Endothelial cell of umbilical vein (primary cell): ENCODE data around the gene RAP1GAP. TPM values are rescaled to one million over a fixed set of nuclear protein-coding genes. Genes with fewer than 3 reads are reported as not detected.

Experiments
- BruUV-seq: library from RNA; stranded (reverse); fragments of 400-500 nt; replicated peaks from 2 replicates; lab custom pipeline; 2021; lab: Mats Ljungman, UMichigan
- CTCF ChIA-PET: fragments of 300-600, 350-600 bp; sonication (Branson Sonifier 250); formaldehyde crosslinking; loops from one replicate; lab custom pipeline; 2021; ENCODE audit warnings: antibody characterized with exemption, inconsistent platforms; lab: Charles Lee
- POLR2A ChIA-PET: fragments of 300-600, 350-600 bp; sonication (Branson Sonifier 250); formaldehyde crosslinking; loops from one replicate; lab custom pipeline; 2021; ENCODE audit warnings: antibody characterized with exemption, inconsistent platforms; lab: Charles Lee
- DNase-seq: peaks from one replicate; pipeline ENCODE4 v3.0.0-alpha.2; 2011; ENCODE audit warnings: low read depth, low spot score
- FAIRE-seq: peaks from 2 replicates; lab custom pipeline; 2011; peaks lifted over from hg19 to GRCh38; lab: Jason Lieb, UNC
- H2AFZ ChIP-seq: 2 replicates; pipeline ENCODE4 v1.6.0; 2012; ENCODE audit warnings: low read depth, low read length, control low read depth, inconsistent platforms
- H3K27ac ChIP-seq: 2 replicates; pipeline ENCODE4 v1.5.1; 2011; ENCODE audit warnings: low read depth, mild to moderate bottlenecking, control low read depth, low read length, moderate library complexity; ENCODE audit not compliant: insufficient read depth
- H3K27me3 ChIP-seq, 2 experiments: 2 replicates each; pipeline versions ENCODE4 v1.6.0 to v1.6.1; 2011; ENCODE audit warnings: low read length in 2 of 2, mixed read lengths in 1 of 2; ENCODE audit not compliant: control insufficient read depth in 2 of 2, insufficient read depth in 2 of 2
- H3K36me3 ChIP-seq, 2 experiments: 2 replicates in 1 of 2; 3 replicates in 1 of 2; pipeline ENCODE4 v1.5.1; 2011; ENCODE audit warnings: low read length in 2 of 2, mild to moderate bottlenecking in 1 of 2, moderate library complexity in 1 of 2; ENCODE audit not compliant: control insufficient read depth in 2 of 2, insufficient read depth in 2 of 2; ENCODE audit errors: extremely low read depth in 1 of 2
- H3K4me1 ChIP-seq: 3 replicates; pipeline ENCODE4 v1.5.1; 2011; ENCODE audit warnings: mild to moderate bottlenecking, low read length; ENCODE audit not compliant: control insufficient read depth, insufficient read depth; ENCODE audit errors: extremely low read depth
- H3K4me2 ChIP-seq: 2 replicates; pipeline ENCODE4 v1.6.1; 2011; ENCODE audit warnings: low read length, control low read depth, mixed read lengths; ENCODE audit not compliant: insufficient read depth
- H3K4me3 ChIP-seq, 3 experiments: fragments of 200-600 bp in 1 of 3; sonication (generic), shearing (Covaris generic) in 1 of 3; replicated peaks in 1 of 3; 2 replicates each; pipeline ENCODE4 v1.5.1; 2011 to 2016; ENCODE audit warnings: control low read depth in 3 of 3, low read length in 3 of 3, mild to moderate bottlenecking in 2 of 3, inconsistent platforms in 1 of 3, low read depth in 1 of 3, moderate library complexity in 1 of 3; ENCODE audit not compliant: insufficient read depth in 1 of 3
- H3K79me2 ChIP-seq: 2 replicates; pipeline ENCODE4 v1.6.0; 2012; ENCODE audit warnings: low read length, inconsistent platforms; ENCODE audit not compliant: control insufficient read depth, insufficient read depth
- H3K9ac ChIP-seq: replicated peaks from 2 replicates; pipeline ENCODE3; 2011; ENCODE audit warnings: low read length, control low read depth; ENCODE audit not compliant: insufficient read depth; ENCODE audit errors: extremely low read depth
- H3K9me1 ChIP-seq: replicated peaks from 3 replicates; pipeline ENCODE4 v1.6.0; 2011; ENCODE audit warnings: mild to moderate bottlenecking, low read length; ENCODE audit not compliant: control insufficient read depth, insufficient read depth; ENCODE audit errors: extremely low read depth
- H3K9me3 ChIP-seq: replicated peaks from 2 replicates; pipeline ENCODE4 v1.5.1; 2012; ENCODE audit warnings: low read length, inconsistent platforms; ENCODE audit not compliant: control insufficient read depth, insufficient read depth
- H4K20me1 ChIP-seq: replicated peaks from 2 replicates; pipeline ENCODE3; 2011; ENCODE audit warnings: mild to moderate bottlenecking, low read length; ENCODE audit not compliant: control insufficient read depth, insufficient read depth; ENCODE audit errors: extremely low read depth
- CTCF ChIP-seq, 2 donors: IDR thresholded peaks; 1 replicate in 1 of 2; 2 replicates in 1 of 2; pipeline ENCODE4 v1.5.1; 2011; ENCODE audit warnings: low read length in 2 of 2, mild to moderate bottlenecking in 2 of 2, moderate library complexity in 2 of 2, control low read depth in 1 of 2, inconsistent platforms in 1 of 2, low read depth in 1 of 2; ENCODE audit not compliant: insufficient read depth in 1 of 2; ENCODE audit errors: extremely low read depth in 1 of 2
- EZH2 ChIP-seq: IDR thresholded peaks from 2 replicates; pipeline ENCODE4 v1.6.1; 2012; ENCODE audit warnings: borderline replicate concordance, low read depth, mild to moderate bottlenecking, moderate library complexity, low read length, inconsistent platforms; ENCODE audit not compliant: severe bottlenecking
- FOS ChIP-seq: IDR thresholded peaks from 2 replicates; pipeline ENCODE4 v1.6.1; 2011; ENCODE audit warnings: mild to moderate bottlenecking, low read length, moderate library complexity, borderline replicate concordance; ENCODE audit not compliant: insufficient read depth
- GATA2 ChIP-seq: IDR thresholded peaks from 2 replicates; pipeline ENCODE4 v1.7.0; 2011; ENCODE audit warnings: low read depth, mild to moderate bottlenecking, moderate library complexity, mixed read lengths, low read length; ENCODE audit not compliant: insufficient read length, insufficient read depth
- JUN ChIP-seq: IDR thresholded peaks from 2 replicates; pipeline ENCODE4 v1.6.1; 2011; ENCODE audit warnings: borderline replicate concordance, low read depth; ENCODE audit not compliant: insufficient read length, insufficient read depth
- MAX ChIP-seq: IDR thresholded peaks from 2 replicates; pipeline ENCODE4 v1.6.1; 2011; ENCODE audit not compliant: insufficient read depth, insufficient read length
- MYC ChIP-seq: IDR thresholded peaks from one replicate; pipeline ENCODE4 v1.6.1; 2011; ENCODE audit warnings: mild to moderate bottlenecking, low read depth, low read length
- POLR2A ChIP-seq: IDR thresholded peaks from 2 replicates; pipeline ENCODE4 v1.6.1; 2012; ENCODE audit warnings: low read depth, mild to moderate bottlenecking, control low read depth, low read length
- POLR2AphosphoS5 ChIP-seq: IDR thresholded peaks from 2 replicates; pipeline ENCODE4 v1.6.1; 2012; ENCODE audit warnings: low read depth, mild to moderate bottlenecking, control low read depth, low read length, moderate library complexity; ENCODE audit not compliant: insufficient read depth
- dilution Hi-C: fragments of 300-500 bp; cut with MboI; formaldehyde crosslinking; loops from one replicate; pipeline ENCODE4 v1.15.0; 2019; ENCODE audit warnings: low sequenced_read_pairs; ENCODE audit not compliant: extremely low pct_ligation_motif_present
- intact Hi-C: fragments of 100-400 bp; cut with micrococcal nuclease; formaldehyde crosslinking; loops from one replicate; pipeline ENCODE4 v1.10.0; 2022
- polyA plus RNA-seq, 4 experiments: library from polyadenylated mRNA; depleted of rRNA in 3 of 4; stranded (reverse) in 3 of 4; unstranded in 1 of 4; fragments of >200 nt; gene quantifications; 2 replicates each; pipeline versions ENCODE4 v1.2.1 to v1.2.3, GENCODE V29; 2011 to 2012; ENCODE audit warnings: missing spikeins in 1 of 4
- total RNA-seq: library from RNA; stranded (reverse); gene quantifications from 2 replicates; pipeline ENCODE4 v1.2.3, GENCODE V29; 2021

RAP1GAP gene
- total and polyA plus RNA-seq, 2 donors (not counting 3 experiments of a cell fraction or from before 2014, with no cell fraction given): 0.07 to 0.20 TPM

GRCh38 chr1:21610989-21611785, 58.0 kb downstream of the RAP1GAP start:
- TF ChIP-seq CTCF (IDR thresholded peaks at IDR 0.05; ENCODE audit: extremely low read depth in 1 of 2, insufficient read depth in 1 of 2, low read depth in 1 of 2, low read length in 2 of 2) (no peak), JUN (no peak), GATA2 (no peak), POLR2A (no peak), FOS (no peak), EZH2 (no peak), POLR2AphosphoS5 (no peak), MAX (no peak), MYC (no peak)
- Histone ChIP-seq H3K4me3 (no peak overlapping the region), H3K9me3 (no peaks in the 10 kb centered on the region), H3K36me3 (no peaks in the 10 kb centered on the region), H3K4me2 (no peak overlapping the region), H3K4me1 (no peaks in the 10 kb centered on the region), H3K79me2 (no peaks in the 10 kb centered on the region), H3K9ac (no peak overlapping the region), H4K20me1 (no peaks in the 10 kb centered on the region), H3K9me1 (no peaks in the 10 kb centered on the region), H3K27me3 (peaks cover 0 to 4% of the 10 kb centered on the region in 2 experiments), H2AFZ (no peak overlapping the region), H3K27ac (no peak overlapping the region)
- FAIRE-seq (no peak), DNase-seq (no peak)
- dilution Hi-C loops: no loop called here
- no TSS peak for BruUV-seq
- POLR2A ChIA-PET: no interaction called here
- intact Hi-C loops: no loop called here
- CTCF ChIA-PET: interaction anchor here (1.0 to 2.0 kb wide), 5 partner anchors 12 to 241 kb away, joined by 3 to 6 read pairs (median 4); no protein-coding TSS in a partner anchor
